ENCODE measurements around the gene RPS21.

The RPS21 gene

DNA sequence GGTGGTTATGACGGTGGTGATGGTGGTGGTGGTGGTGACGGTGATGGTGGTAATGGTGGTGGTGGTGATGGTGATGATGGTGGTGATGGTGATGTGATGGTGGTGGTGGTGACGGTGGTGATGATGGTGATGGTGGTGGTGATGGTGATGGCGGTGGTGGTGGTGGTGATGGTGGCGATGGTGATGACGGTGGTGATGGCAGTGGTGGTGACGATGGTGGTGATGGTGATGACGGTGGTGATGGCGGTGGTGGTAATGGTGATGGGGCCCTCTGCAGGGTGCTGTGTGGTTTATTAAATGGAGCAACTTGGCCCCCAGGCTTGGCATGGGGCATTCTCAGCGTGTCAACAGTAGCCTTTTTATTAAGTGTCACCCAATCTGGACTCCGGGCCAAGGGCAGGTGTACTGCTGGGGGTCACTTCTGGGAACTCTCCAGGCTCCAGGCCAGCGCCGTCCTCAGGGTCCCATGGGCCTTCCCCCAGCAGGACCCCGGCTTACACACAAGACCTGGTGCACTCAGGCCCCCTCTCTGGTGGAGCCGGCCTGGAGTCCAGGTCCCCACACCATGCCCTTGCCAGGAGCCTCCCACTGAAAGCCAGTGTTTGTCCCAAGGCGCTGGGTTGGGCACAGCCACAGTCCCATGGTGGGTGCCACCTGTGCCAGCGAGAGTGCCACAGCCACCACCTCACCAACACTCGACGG lies 11.4 kb downstream of the RPS21 start:
- Histone ChIP-seq H3K9me2 (replicated peaks; ENCODE audit: control insufficient read depth, low read length) (no peaks in the 10 kb centered on the region), H3K27ac (ENCODE audit: low read depth, low read length) (no peak overlapping the region), H4K20me1 (ENCODE audit: control insufficient read depth, insufficient read depth, low read depth, low read length) (no peaks in the 10 kb centered on the region), H3K79me2 (ENCODE audit: control insufficient read depth, low read length) (peaks cover 14% of the 10 kb centered on the region), H3K9me3 (ENCODE audit: control insufficient read depth, insufficient read depth, low read length) (no peaks in the 10 kb centered on the region; the same call in 1 of the 2 replicates), H3K4me2 (ENCODE audit: low read length) (no peak overlapping the region), H3K27me3 (ENCODE audit: control insufficient read depth, low read length) (no peaks in the 10 kb centered on the region), H3K36me3 (ENCODE audit: control insufficient read depth, low read length) (peaks cover 31% of the 10 kb centered on the region), H3K4me1 (ENCODE audit: control insufficient read depth, low read length) (no peaks in the 10 kb centered on the region), H3F3A (ENCODE audit: control insufficient read depth, insufficient read depth) (no peaks in the 10 kb centered on the region), H3K4me3 (ENCODE audit: low read length) (no peak overlapping the region)
- TF ChIP-seq EZH2phosphoT487 (IDR thresholded peaks at IDR 0.05; ENCODE audit: borderline replicate concordance, low read length), result no peak
- TF ChIP-seq, protein P1, sequence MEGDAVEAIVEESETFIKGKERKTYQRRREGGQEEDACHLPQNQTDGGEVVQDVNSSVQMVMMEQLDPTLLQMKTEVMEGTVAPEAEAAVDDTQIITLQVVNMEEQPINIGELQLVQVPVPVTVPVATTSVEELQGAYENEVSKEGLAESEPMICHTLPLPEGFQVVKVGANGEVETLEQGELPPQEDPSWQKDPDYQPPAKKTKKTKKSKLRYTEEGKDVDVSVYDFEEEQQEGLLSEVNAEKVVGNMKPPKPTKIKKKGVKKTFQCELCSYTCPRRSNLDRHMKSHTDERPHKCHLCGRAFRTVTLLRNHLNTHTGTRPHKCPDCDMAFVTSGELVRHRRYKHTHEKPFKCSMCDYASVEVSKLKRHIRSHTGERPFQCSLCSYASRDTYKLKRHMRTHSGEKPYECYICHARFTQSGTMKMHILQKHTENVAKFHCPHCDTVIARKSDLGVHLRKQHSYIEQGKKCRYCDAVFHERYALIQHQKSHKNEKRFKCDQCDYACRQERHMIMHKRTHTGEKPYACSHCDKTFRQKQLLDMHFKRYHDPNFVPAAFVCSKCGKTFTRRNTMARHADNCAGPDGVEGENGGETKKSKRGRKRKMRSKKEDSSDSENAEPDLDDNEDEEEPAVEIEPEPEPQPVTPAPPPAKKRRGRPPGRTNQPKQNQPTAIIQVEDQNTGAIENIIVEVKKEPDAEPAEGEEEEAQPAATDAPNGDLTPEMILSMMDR (IDR thresholded peaks at IDR 0.05; ENCODE audit: low read depth, low read length, poor library complexity, severe bottlenecking), result no peak

DNA sequence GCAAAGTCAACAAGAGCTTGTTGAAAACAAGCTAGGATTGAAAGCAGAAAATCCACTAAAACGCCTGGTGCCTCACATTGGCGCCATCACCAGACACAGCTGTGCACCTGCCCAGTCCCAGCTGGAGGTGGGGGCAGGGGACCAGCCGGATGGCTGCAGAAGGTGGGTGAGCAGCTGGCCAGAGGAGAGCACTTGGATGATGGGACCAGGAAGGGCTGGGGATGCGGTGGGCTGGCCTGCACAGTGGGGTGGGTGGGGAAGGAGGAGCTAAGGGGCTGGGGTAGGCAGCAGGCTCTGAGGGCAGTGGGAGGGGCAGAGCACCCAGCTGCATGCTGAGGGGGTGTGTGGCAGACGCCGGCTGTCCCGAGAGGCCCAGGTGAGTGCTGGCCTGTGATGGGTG lies 13.1 kb downstream of the RPS21 start:
- no peaks in the 10 kb centered on the region for H3K27me3 ChIP-seq (ENCODE audit: control insufficient read depth, low read length)
- H3K9me2 ChIP-seq (replicated peaks; ENCODE audit: control insufficient read depth, low read length), result no peaks in the 10 kb centered on the region
- peaks cover 32% of the 10 kb centered on the region for H3K79me2 ChIP-seq (ENCODE audit: control insufficient read depth, low read length)
- no peak overlapping the region for H3K27ac ChIP-seq (ENCODE audit: low read depth, low read length)
- no peak for TF ChIP-seq EZH2phosphoT487 (IDR thresholded peaks at IDR 0.05; ENCODE audit: borderline replicate concordance, low read length)
- TF ChIP-seq, protein P1 (IDR thresholded peaks at IDR 0.05; ENCODE audit: low read depth, low read length, poor library complexity, severe bottlenecking), result no peak
- H3K4me2 ChIP-seq (ENCODE audit: low read length), result no peak overlapping the region
- H3K4me3 ChIP-seq (ENCODE audit: low read length), result no peak overlapping the region
- H3K36me3 ChIP-seq (ENCODE audit: control insufficient read depth, low read length), result peaks cover 29% of the 10 kb centered on the region
- H3K9me3 ChIP-seq (ENCODE audit: control insufficient read depth, insufficient read depth, low read length), result no peaks in the 10 kb centered on the region; the same call in 1 of the 2 replicates
- H4K20me1 ChIP-seq (ENCODE audit: control insufficient read depth, insufficient read depth, low read depth, low read length), result no peaks in the 10 kb centered on the region
- H3F3A ChIP-seq (ENCODE audit: control insufficient read depth, insufficient read depth), result no peaks in the 10 kb centered on the region
- no peaks in the 10 kb centered on the region; the same call in 1 of the 2 replicates for H3K4me1 ChIP-seq (ENCODE audit: control insufficient read depth, low read length)

GRCh38 chr20:62400541-62400940 lies 13.6 kb downstream of the RPS21 start:
- TF ChIP-seq EZH2phosphoT487 (IDR thresholded peaks at IDR 0.05; ENCODE audit: borderline replicate concordance, low read length), result no peak
- TF ChIP-seq, protein P1 (IDR thresholded peaks at IDR 0.05; ENCODE audit: low read depth, low read length, poor library complexity, severe bottlenecking), result no peak
- Histone ChIP-seq H3K36me3 (ENCODE audit: control insufficient read depth, low read length) (peaks cover 29% of the 10 kb centered on the region), H3K27me3 (ENCODE audit: control insufficient read depth, low read length) (no peaks in the 10 kb centered on the region), H3K4me1 (ENCODE audit: control insufficient read depth, low read length) (peaks cover 5% of the 10 kb centered on the region), H3F3A (ENCODE audit: control insufficient read depth, insufficient read depth) (no peaks in the 10 kb centered on the region), H3K27ac (ENCODE audit: low read depth, low read length) (no peak overlapping the region), H3K4me3 (ENCODE audit: low read length) (no peak overlapping the region), H3K79me2 (ENCODE audit: control insufficient read depth, low read length) (peaks cover 37% of the 10 kb centered on the region), H3K9me3 (ENCODE audit: control insufficient read depth, insufficient read depth, low read length) (no peaks in the 10 kb centered on the region; the same call in 1 of the 2 replicates), H4K20me1 (ENCODE audit: control insufficient read depth, insufficient read depth, low read depth, low read length) (no peaks in the 10 kb centered on the region), H3K9me2 (replicated peaks; ENCODE audit: control insufficient read depth, low read length) (no peaks in the 10 kb centered on the region), H3K4me2 (ENCODE audit: low read length) (no peak overlapping the region)
